ENCODE results near the gene SLC4A3. TPM values are rescaled to one million over a fixed set of nuclear protein-coding genes. Genes with fewer than 3 reads are reported as not detected.
A peak's percentile ranks its signal among the peaks of the same experiment; 100 is the strongest.

Gene SLC4A3
- total RNA-seq, 1 donor from 2014 or later: 13.5 TPM

DNA sequence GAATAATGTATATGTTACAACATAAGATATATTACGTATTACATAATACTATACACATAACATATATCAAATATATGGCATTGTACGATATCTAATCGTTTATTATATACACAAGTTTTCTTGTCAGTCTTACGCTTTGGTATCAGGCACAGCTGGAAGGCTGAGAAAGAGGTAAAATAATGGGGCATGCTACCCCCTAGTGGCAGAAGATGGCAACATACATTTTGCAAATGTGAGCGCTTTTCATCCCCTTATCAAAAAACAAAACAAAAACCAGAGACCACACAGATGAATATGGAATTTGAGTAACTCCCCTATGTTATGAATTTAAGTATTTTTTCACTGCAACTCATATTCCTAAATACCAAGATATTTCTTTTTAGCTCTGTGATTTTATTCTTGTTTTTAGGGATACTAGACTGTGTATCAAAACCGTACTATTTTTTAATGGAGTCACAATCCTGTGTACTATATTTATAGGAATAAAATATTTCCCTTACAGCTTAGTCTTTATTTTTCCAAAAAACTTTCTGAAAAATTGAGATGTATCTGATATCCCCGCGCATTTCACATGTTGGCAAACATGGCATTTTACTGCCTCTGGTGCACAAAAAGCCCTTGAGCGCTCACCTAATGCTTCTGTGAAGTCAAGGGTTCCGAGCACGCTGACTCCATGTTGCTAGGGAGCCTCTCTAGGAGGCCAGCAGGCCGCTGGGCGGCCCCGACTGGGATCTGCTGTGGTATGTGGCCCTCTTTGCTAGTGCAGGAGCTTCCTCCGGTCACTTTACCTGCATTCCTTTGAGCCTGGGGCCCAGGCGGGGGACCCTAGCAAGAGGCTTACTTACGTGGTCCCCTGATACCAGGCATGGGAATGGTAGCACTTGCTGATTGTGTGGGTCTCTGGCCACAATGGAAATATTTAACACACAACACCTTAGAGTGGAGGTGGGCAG is 62.5 kb downstream of the SLC4A3 start:
- no peak overlapping the region for H3K4me3 ChIP-seq
- no peak for DNase-seq (ENCODE audit: extremely low spot score in 2 of 2)
- H3K27ac ChIP-seq: peak overlapping the region; percentile 49
- H3K36me3 ChIP-seq: no peaks in the 10 kb centered on the region
- no peaks in the 10 kb centered on the region for H3K9me3 ChIP-seq
- H3K27me3 ChIP-seq: no peaks in the 10 kb centered on the region
- H3K4me1 ChIP-seq: no peaks in the 10 kb centered on the region
- TF ChIP-seq POLR2AphosphoS5 (IDR thresholded peaks at IDR 0.05; ENCODE audit: insufficient read depth in 1 of 2, low read depth in 1 of 2) (peak in 1 of 2 donors; percentile 46), POLR2A (IDR thresholded peaks at IDR 0.05) (no peak)
- TF ChIP-seq, protein P1, sequence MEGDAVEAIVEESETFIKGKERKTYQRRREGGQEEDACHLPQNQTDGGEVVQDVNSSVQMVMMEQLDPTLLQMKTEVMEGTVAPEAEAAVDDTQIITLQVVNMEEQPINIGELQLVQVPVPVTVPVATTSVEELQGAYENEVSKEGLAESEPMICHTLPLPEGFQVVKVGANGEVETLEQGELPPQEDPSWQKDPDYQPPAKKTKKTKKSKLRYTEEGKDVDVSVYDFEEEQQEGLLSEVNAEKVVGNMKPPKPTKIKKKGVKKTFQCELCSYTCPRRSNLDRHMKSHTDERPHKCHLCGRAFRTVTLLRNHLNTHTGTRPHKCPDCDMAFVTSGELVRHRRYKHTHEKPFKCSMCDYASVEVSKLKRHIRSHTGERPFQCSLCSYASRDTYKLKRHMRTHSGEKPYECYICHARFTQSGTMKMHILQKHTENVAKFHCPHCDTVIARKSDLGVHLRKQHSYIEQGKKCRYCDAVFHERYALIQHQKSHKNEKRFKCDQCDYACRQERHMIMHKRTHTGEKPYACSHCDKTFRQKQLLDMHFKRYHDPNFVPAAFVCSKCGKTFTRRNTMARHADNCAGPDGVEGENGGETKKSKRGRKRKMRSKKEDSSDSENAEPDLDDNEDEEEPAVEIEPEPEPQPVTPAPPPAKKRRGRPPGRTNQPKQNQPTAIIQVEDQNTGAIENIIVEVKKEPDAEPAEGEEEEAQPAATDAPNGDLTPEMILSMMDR (IDR thresholded peaks at IDR 0.05): peak; percentile 41 to 76 (median 55)
- intact Hi-C loops (cut with DNase I): loop anchor here (2.0 kb wide), 1 partner anchor 149 kb away; no protein-coding TSS in a partner anchor

DNA sequence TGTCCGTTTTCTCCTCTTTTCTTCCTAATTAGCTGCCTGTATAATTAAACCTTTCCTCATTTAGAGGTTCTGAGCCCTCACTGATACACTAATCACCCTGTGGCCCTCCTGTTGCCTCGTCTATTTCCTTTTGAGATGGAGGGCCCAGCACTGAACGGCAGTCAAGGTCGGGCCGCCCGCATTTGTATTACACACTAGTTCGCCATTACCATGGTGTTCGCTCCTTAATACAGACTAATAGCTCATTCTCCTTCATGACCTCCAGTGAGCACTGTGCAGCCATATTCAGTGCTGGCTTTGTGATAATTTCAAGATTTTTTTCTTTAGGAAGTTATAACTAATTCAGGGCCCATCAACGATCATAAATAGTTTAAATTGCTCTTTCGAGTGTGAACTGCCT is 64.1 kb downstream of the SLC4A3 start:
- peak in 1 of 2 donors; percentile 55 for DNase-seq (ENCODE audit: extremely low spot score in 2 of 2)
- Histone ChIP-seq H3K4me3 (no peak overlapping the region), H3K4me1 (no peaks in the 10 kb centered on the region), H3K36me3 (no peaks in the 10 kb centered on the region), H3K27me3 (no peaks in the 10 kb centered on the region), H3K9me3 (no peaks in the 10 kb centered on the region), H3K27ac (no peak overlapping the region)
- intact Hi-C loops (cut with DNase I): loop anchor here (2.0 kb wide), 1 partner anchor 151 kb away; no protein-coding TSS in a partner anchor
- TF ChIP-seq POLR2AphosphoS5 (IDR thresholded peaks at IDR 0.05; ENCODE audit: insufficient read depth in 1 of 2, low read depth in 1 of 2) (no peak), POLR2A (IDR thresholded peaks at IDR 0.05) (no peak)
- TF ChIP-seq, protein P1 (IDR thresholded peaks at IDR 0.05): no peak

Small RNA genes within 50 kb of the gene (small RNA-seq; reads per million reads assigned to genes)
- gene RN7SKP213: not detected

Other genes with a start within 250 kb of the SLC4A3 start
- gene DNPEP, start 239.7 kb upstream of the SLC4A3 start, total RNA-seq: 62.9 TPM
- gene DES, start 209.3 kb upstream of the SLC4A3 start, total RNA-seq: 883 TPM
- gene SPEG, start 192.8 kb upstream of the SLC4A3 start, total RNA-seq: 28.2 TPM
- 35.4 TPM for gene GMPPA, start 128.7 kb upstream of the SLC4A3 start, total RNA-seq
- gene ASIC4, start 113.1 kb upstream of the SLC4A3 start, total RNA-seq: not detected
- 41.5 TPM for gene CHPF, start 83.8 kb upstream of the SLC4A3 start, total RNA-seq
- gene TMEM198, start 83.6 kb upstream of the SLC4A3 start, total RNA-seq: 1.5 TPM
- gene OBSL1, start 56.1 kb upstream of the SLC4A3 start, total RNA-seq: 53.0 TPM
- 0.74 TPM for gene INHA, start 55.3 kb upstream of the SLC4A3 start, total RNA-seq
- 11.3 TPM for gene STK11IP, start 29.8 kb upstream of the SLC4A3 start, total RNA-seq

Data from vagina (tissue), 2 donors.